ENCODE results near the gene OCLN.

The OCLN gene

GRCh38 chr5:69526660-69527059 is 34.1 kb downstream of the OCLN start:
- Histone ChIP-seq H3K4me1 (ENCODE audit: control insufficient read depth in 2 of 2, insufficient read depth in 1 of 2, low read depth in 1 of 2, low read length in 2 of 2) (no peaks in the 10 kb centered on the region), H3K9ac (ENCODE audit: low read depth, low read length, poor library complexity) (no peak overlapping the region), H2AFZ (ENCODE audit: low read length) (no peak overlapping the region), H2BK15ac (ENCODE audit: low read length) (no peak overlapping the region), H3K23ac (ENCODE audit: low read depth, low read length, poor library complexity) (no peak overlapping the region), H3K79me1 (ENCODE audit: low read depth, low read length) (no peaks in the 10 kb centered on the region), H3K4me2 (ENCODE audit: insufficient read depth, low read length, poor library complexity, severe bottlenecking) (no peak overlapping the region), H3K18ac (ENCODE audit: low read length) (no peak overlapping the region), H3K27me3 (ENCODE audit: control insufficient read depth in 3 of 3, insufficient read depth in 3 of 3, low read depth in 1 of 3, low read length in 3 of 3) (no peaks in the 10 kb centered on the region), H4K91ac (ENCODE audit: low read depth, low read length, poor library complexity) (no peak overlapping the region), H3K36me3 (replicated peaks in 1 of 2; ENCODE audit: control insufficient read depth in 2 of 2, insufficient read depth in 2 of 2, low read length in 2 of 2) (no peaks in the 10 kb centered on the region), H3K4ac (ENCODE audit: low read length) (no peak overlapping the region), H3K14ac (ENCODE audit: low read length) (no peak overlapping the region), H3K9me3 (replicated peaks in 1 of 2; ENCODE audit: control insufficient read depth in 2 of 2, insufficient read depth in 1 of 2, low read depth in 1 of 2, low read length in 2 of 2) (no peaks in the 10 kb centered on the region), H2BK120ac (ENCODE audit: low read depth, low read length) (no peak overlapping the region), H2BK5ac (ENCODE audit: low read length) (no peak overlapping the region), H2BK12ac (ENCODE audit: low read length) (no peak overlapping the region), H4K8ac (ENCODE audit: low read depth, low read length) (no peak overlapping the region), H2AK5ac (ENCODE audit: low read depth, low read length) (no peak overlapping the region), H3K4me3 (ENCODE audit: low read length in 2 of 2) (no peak overlapping the region), H3K27ac (replicated peaks; ENCODE audit: low read length) (no peak overlapping the region)
- DNase-seq (ENCODE audit: low spot score), result no peak
- no CpG with 5 or more reads among the region's 9 CpGs for WGBS, 2 donors (ENCODE audit: extremely low coverage in 2 of 2, insufficient read length in 2 of 2, insufficient replicate concordance in 1 of 2)

DNA sequence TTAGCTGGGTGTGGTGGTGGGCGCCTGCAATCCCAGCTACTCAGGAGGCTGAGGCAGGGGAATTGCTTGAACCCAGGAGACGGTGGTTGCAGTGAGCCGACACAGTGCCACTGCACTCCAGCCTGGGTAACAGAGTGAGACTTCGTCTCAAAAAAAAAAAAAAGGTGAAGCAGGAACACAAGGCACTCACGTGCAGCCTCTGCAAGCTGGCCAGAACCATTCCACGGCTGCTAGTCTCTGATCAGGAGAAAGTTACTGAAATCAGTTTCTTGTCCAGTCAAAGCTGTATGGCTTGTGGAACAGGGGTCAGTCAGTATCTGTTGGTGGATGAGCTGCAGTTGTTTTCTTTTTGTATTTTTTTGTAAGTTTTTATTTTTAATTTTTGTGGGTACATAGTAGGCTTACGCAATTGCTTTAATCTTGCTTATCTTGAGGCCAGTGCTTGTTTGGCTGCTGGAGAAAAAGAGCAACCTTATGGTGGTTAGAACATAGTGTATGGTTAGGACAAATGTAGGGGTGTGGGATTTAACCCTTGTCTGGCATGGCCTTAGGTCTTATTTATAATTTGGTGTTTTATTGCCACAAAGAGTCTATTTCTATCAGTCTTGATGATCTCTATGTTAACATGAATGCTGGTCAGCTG is 34.7 kb downstream of the OCLN start:
- Histone ChIP-seq H2BK12ac (ENCODE audit: low read length) (no peak overlapping the region), H2BK15ac (ENCODE audit: low read length) (no peak overlapping the region), H2AK5ac (ENCODE audit: low read depth, low read length) (no peak overlapping the region), H3K18ac (ENCODE audit: low read length) (no peak overlapping the region), H2BK120ac (ENCODE audit: low read depth, low read length) (no peak overlapping the region), H3K36me3 (replicated peaks in 1 of 2; ENCODE audit: control insufficient read depth in 2 of 2, insufficient read depth in 2 of 2, low read length in 2 of 2) (no peaks in the 10 kb centered on the region), H3K9me3 (replicated peaks in 1 of 2; ENCODE audit: control insufficient read depth in 2 of 2, insufficient read depth in 1 of 2, low read depth in 1 of 2, low read length in 2 of 2) (no peaks in the 10 kb centered on the region), H3K9ac (ENCODE audit: low read depth, low read length, poor library complexity) (no peak overlapping the region), H3K79me1 (ENCODE audit: low read depth, low read length) (no peaks in the 10 kb centered on the region), H3K4ac (ENCODE audit: low read length) (no peak overlapping the region), H2AFZ (ENCODE audit: low read length) (no peak overlapping the region), H2BK5ac (ENCODE audit: low read length) (no peak overlapping the region), H3K4me2 (ENCODE audit: insufficient read depth, low read length, poor library complexity, severe bottlenecking) (no peak overlapping the region), H4K8ac (ENCODE audit: low read depth, low read length) (no peak overlapping the region), H3K27ac (replicated peaks; ENCODE audit: low read length) (no peak overlapping the region), H3K4me1 (ENCODE audit: control insufficient read depth in 2 of 2, insufficient read depth in 1 of 2, low read depth in 1 of 2, low read length in 2 of 2) (no peaks in the 10 kb centered on the region), H3K27me3 (ENCODE audit: control insufficient read depth in 3 of 3, insufficient read depth in 3 of 3, low read depth in 1 of 3, low read length in 3 of 3) (no peaks in the 10 kb centered on the region), H4K91ac (ENCODE audit: low read depth, low read length, poor library complexity) (no peak overlapping the region), H3K23ac (ENCODE audit: low read depth, low read length, poor library complexity) (no peak overlapping the region), H3K14ac (ENCODE audit: low read length) (no peak overlapping the region), H3K4me3 (ENCODE audit: low read length in 2 of 2) (no peak overlapping the region)
- WGBS, 2 donors (ENCODE audit: extremely low coverage in 2 of 2, insufficient read length in 2 of 2, insufficient replicate concordance in 1 of 2), result no CpG with 5 or more reads among the region's 7 CpGs
- DNase-seq (ENCODE audit: low spot score), result no peak

DNA sequence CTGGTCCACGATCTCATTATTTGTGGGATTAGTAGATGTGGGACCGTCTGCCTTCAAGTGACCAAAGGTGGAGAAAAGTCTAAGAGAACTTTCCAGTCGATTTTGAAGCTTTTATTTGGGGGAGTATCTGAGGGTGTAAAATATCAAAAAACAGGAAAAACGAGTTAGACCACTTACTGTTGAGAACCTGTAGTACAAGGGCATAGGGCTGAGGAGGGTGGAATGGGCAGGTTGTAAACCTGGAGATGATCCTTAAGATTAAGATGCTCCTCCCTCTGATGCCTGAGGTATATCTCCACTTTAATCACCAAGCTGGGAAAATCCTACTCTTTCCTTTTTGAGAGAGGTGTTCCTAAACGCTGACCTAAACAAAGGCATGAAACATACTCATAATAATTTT is 35.4 kb downstream of the OCLN start:
- no peak overlapping the region for H4K8ac ChIP-seq (ENCODE audit: low read depth, low read length)
- H3K9ac ChIP-seq (ENCODE audit: low read depth, low read length, poor library complexity), result no peak overlapping the region
- no CpG with 5 or more reads among the region's 5 CpGs for WGBS, 2 donors (ENCODE audit: extremely low coverage in 2 of 2, insufficient read length in 2 of 2, insufficient replicate concordance in 1 of 2)
- DNase-seq (ENCODE audit: low spot score), result no peak
- H3K4ac ChIP-seq (ENCODE audit: low read length), result no peak overlapping the region
- H3K14ac ChIP-seq (ENCODE audit: low read length), result no peak overlapping the region
- H2AFZ ChIP-seq (ENCODE audit: low read length), result no peak overlapping the region
- no peak overlapping the region for H3K27ac ChIP-seq (replicated peaks; ENCODE audit: low read length)
- no peak overlapping the region for H3K23ac ChIP-seq (ENCODE audit: low read depth, low read length, poor library complexity)
- H2AK5ac ChIP-seq (ENCODE audit: low read depth, low read length), result no peak overlapping the region
- no peak overlapping the region for H3K4me2 ChIP-seq (ENCODE audit: insufficient read depth, low read length, poor library complexity, severe bottlenecking)
- H3K36me3 ChIP-seq (replicated peaks in 1 of 2; ENCODE audit: control insufficient read depth in 2 of 2, insufficient read depth in 2 of 2, low read length in 2 of 2), result no peaks in the 10 kb centered on the region
- H2BK15ac ChIP-seq (ENCODE audit: low read length), result no peak overlapping the region
- no peak overlapping the region for H2BK12ac ChIP-seq (ENCODE audit: low read length)
- H3K79me1 ChIP-seq (ENCODE audit: low read depth, low read length), result no peaks in the 10 kb centered on the region
- H3K4me3 ChIP-seq (ENCODE audit: low read length in 2 of 2), result no peak overlapping the region
- no peaks in the 10 kb centered on the region for H3K9me3 ChIP-seq (replicated peaks in 1 of 2; ENCODE audit: control insufficient read depth in 2 of 2, insufficient read depth in 1 of 2, low read depth in 1 of 2, low read length in 2 of 2)
- H2BK120ac ChIP-seq (ENCODE audit: low read depth, low read length), result no peak overlapping the region
- H2BK5ac ChIP-seq (ENCODE audit: low read length), result no peak overlapping the region
- no peaks in the 10 kb centered on the region for H3K27me3 ChIP-seq (ENCODE audit: control insufficient read depth in 3 of 3, insufficient read depth in 3 of 3, low read depth in 1 of 3, low read length in 3 of 3)
- no peak overlapping the region for H4K91ac ChIP-seq (ENCODE audit: low read depth, low read length, poor library complexity)
- H3K4me1 ChIP-seq (ENCODE audit: control insufficient read depth in 2 of 2, insufficient read depth in 1 of 2, low read depth in 1 of 2, low read length in 2 of 2), result no peaks in the 10 kb centered on the region
- H3K18ac ChIP-seq (ENCODE audit: low read length), result no peak overlapping the region

DNA sequence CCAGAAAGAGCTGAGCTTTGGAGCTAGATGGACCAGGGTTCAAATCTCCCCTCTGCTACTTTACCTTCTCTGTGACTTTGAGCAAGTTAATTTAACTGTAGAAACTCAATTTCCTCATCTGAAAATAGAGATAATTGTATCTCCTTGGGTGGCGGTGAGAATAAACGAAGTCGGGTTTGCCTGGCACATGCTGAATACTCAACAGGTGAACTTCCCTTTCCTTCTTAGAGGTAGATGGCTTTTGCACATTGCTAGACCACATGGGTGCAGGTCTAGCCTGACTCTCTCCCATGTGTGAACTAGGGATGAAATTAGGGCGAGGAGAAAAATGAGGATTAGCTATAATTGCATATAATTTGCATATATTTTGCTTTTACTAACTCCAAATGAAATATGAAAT is 36.0 kb downstream of the OCLN start:
- no peak overlapping the region for H3K4ac ChIP-seq (ENCODE audit: low read length)
- H3K4me1 ChIP-seq (ENCODE audit: control insufficient read depth in 2 of 2, insufficient read depth in 1 of 2, low read depth in 1 of 2, low read length in 2 of 2), result no peaks in the 10 kb centered on the region
- no peak overlapping the region for H3K27ac ChIP-seq (replicated peaks; ENCODE audit: low read length)
- H3K79me1 ChIP-seq (ENCODE audit: low read depth, low read length), result no peaks in the 10 kb centered on the region
- H4K8ac ChIP-seq (ENCODE audit: low read depth, low read length), result no peak overlapping the region
- no peak for DNase-seq (ENCODE audit: low spot score)
- no peak overlapping the region for H3K23ac ChIP-seq (ENCODE audit: low read depth, low read length, poor library complexity)
- no peak overlapping the region for H4K91ac ChIP-seq (ENCODE audit: low read depth, low read length, poor library complexity)
- H3K27me3 ChIP-seq (ENCODE audit: control insufficient read depth in 3 of 3, insufficient read depth in 3 of 3, low read depth in 1 of 3, low read length in 3 of 3), result no peaks in the 10 kb centered on the region
- H2BK12ac ChIP-seq (ENCODE audit: low read length), result no peak overlapping the region
- whole genome bisulfite sequencing, 2 donors (ENCODE audit: extremely low coverage in 2 of 2, insufficient read length in 2 of 2, insufficient replicate concordance in 1 of 2), result no CpG with 5 or more reads among the region's 4 CpGs
- H2AFZ ChIP-seq (ENCODE audit: low read length), result no peak overlapping the region
- no peak overlapping the region for H2AK5ac ChIP-seq (ENCODE audit: low read depth, low read length)
- no peak overlapping the region for H2BK5ac ChIP-seq (ENCODE audit: low read length)
- H2BK15ac ChIP-seq (ENCODE audit: low read length), result no peak overlapping the region
- no peaks in the 10 kb centered on the region for H3K9me3 ChIP-seq (replicated peaks in 1 of 2; ENCODE audit: control insufficient read depth in 2 of 2, insufficient read depth in 1 of 2, low read depth in 1 of 2, low read length in 2 of 2)
- no peak overlapping the region for H3K14ac ChIP-seq (ENCODE audit: low read length)
- no peak overlapping the region for H3K18ac ChIP-seq (ENCODE audit: low read length)
- H3K4me2 ChIP-seq (ENCODE audit: insufficient read depth, low read length, poor library complexity, severe bottlenecking), result no peak overlapping the region
- no peak overlapping the region for H3K9ac ChIP-seq (ENCODE audit: low read depth, low read length, poor library complexity)
- no peak overlapping the region for H3K4me3 ChIP-seq (ENCODE audit: low read length in 2 of 2)
- no peaks in the 10 kb centered on the region for H3K36me3 ChIP-seq (replicated peaks in 1 of 2; ENCODE audit: control insufficient read depth in 2 of 2, insufficient read depth in 2 of 2, low read length in 2 of 2)
- H2BK120ac ChIP-seq (ENCODE audit: low read depth, low read length), result no peak overlapping the region

Measured in neuronal stem cell (in vitro differentiated cells).